Choroid plexus epithelial cell (primary cell): ENCODE data around the gene ATP9B.

Experiments
- DNase-seq: peaks from one replicate; pipeline ENCODE4 v3.0.0-alpha.2; 2010; ENCODE audit warnings: low read depth
- H3K4me3 ChIP-seq: 2 replicates; pipeline ENCODE4 v1.5.1; 2011; ENCODE audit warnings: low read depth, mild to moderate bottlenecking, control low read depth, low read length, moderate library complexity
- TF ChIP-seq, protein P1 (sequence below): conservative IDR thresholded peaks from 2 replicates; pipeline ENCODE4 v1.5.1; 2011; ENCODE audit warnings: low read depth, mild to moderate bottlenecking, control low read depth, inconsistent platforms, low read length, moderate library complexity

Gene ATP9B

DNA sequence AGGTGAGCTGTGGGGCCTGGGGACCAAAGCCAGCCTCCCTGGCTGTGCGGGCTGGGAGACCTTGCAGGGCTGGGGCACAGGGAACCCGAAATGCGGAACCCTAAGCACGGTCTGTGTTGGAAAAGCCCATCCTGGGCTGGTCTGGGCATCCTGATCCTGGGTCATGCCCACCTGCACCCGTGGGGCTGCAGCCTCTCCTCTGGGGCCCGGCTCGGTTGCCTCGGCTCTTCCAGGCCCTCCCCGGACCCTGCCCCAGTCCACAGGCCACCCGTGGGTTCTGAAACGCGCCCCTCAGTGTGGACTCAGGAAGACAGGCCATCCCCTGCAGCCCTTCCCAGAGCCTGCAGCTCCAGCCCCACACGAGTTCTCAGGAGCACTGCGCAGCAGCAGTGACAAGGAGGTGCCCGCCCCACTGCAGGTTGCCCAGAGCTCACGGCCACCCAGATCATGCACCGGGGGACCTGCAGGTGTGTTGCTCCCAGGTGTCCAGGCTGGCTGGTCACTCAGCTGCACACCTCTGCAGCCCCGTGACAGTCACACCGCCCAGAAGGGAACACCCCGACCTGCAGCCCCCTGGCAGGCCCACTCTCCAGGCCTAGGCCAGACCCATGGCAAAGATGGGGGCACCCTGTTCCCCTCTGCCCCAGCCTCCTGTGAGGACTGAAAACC lies 314.3 kb downstream of the ATP9B start:
- H3K4me3 ChIP-seq: no peak overlapping the region
- DNase-seq: no peak

DNA sequence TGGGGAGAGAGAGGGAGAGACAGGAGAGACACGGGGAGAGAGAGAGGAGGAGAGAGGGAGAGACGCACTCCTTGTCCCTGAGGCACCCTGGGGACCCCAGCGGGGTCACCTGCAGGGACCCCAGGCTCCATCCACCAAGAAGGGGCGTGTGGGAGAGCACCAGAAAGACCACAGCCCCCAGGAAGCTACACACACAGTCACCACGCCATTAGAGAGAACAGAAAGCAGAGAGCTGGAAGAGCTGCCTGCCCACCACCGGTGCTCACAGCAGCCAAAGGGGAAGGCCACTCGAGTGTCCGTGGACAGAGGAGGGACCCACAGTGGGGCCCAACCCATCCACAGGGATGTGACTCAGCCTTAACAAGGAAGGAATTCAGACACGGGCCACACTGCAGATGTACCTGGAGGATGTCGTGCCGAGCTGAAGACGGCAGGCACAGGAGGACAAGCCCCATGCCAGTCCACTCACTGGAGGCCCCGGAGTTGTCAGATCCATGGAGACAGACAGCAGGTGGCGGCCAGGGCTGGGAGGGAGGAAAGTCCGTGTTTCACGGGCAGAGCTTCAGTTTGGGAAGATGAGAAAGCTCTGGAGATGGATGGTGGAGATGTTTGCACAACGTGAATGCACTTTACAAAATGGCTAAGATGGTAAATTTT lies 315.1 kb downstream of the ATP9B start:
- DNase-seq: no peak
- TF ChIP-seq, protein P1, sequence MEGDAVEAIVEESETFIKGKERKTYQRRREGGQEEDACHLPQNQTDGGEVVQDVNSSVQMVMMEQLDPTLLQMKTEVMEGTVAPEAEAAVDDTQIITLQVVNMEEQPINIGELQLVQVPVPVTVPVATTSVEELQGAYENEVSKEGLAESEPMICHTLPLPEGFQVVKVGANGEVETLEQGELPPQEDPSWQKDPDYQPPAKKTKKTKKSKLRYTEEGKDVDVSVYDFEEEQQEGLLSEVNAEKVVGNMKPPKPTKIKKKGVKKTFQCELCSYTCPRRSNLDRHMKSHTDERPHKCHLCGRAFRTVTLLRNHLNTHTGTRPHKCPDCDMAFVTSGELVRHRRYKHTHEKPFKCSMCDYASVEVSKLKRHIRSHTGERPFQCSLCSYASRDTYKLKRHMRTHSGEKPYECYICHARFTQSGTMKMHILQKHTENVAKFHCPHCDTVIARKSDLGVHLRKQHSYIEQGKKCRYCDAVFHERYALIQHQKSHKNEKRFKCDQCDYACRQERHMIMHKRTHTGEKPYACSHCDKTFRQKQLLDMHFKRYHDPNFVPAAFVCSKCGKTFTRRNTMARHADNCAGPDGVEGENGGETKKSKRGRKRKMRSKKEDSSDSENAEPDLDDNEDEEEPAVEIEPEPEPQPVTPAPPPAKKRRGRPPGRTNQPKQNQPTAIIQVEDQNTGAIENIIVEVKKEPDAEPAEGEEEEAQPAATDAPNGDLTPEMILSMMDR: no peak

More for the DNA sequence above, 314.3 kb downstream of the ATP9B start:
- TF ChIP-seq, protein P1: no peak

DNA sequence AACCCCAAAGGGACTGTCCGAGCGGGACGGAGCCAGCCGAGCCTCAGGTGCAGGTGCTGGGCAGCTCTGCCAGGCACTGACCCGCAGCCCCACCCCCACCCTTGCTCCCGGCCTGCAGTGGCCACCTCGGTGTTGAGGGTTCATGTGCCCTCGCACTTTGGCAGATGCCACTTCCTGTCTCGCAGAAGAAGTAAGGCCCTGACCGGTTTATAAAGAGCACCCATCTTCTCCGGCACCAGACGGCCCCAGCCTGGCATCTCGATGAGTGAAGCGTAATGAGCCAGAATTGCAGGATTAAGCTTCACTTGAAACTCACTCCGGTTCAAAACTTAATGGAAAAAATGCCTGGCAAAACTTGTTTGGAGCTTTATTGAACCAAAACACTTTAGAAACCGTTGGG lies 315.6 kb downstream of the ATP9B start:
- TF ChIP-seq, protein P1: no peak
- no peak for DNase-seq
- H3K4me3 ChIP-seq: no peak overlapping the region

More for the DNA sequence above, 315.1 kb downstream of the ATP9B start:
- H3K4me3 ChIP-seq: no peak overlapping the region

DNA sequence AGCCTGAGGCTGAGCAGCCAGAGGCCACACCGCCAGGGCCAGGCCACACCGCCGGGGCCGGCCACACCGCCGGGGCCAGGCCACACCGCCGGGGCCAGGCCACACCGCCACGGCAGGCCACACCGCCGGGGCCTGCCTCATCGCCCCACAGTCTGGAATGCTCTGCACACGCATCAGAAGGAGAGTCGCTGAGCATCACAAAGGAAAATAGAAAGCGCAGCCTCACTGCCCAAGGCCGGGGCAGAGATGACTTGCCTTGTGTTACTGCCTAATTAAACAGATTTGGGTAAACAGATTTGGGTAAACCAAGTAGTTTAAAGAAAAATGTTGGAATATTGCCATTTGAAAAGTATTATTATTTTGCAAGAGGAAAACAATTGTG lies 316.1 kb downstream of the ATP9B start:
- DNase-seq: no peak
- TF ChIP-seq, protein P1: no peak
- H3K4me3 ChIP-seq: no peak overlapping the region

DNA sequence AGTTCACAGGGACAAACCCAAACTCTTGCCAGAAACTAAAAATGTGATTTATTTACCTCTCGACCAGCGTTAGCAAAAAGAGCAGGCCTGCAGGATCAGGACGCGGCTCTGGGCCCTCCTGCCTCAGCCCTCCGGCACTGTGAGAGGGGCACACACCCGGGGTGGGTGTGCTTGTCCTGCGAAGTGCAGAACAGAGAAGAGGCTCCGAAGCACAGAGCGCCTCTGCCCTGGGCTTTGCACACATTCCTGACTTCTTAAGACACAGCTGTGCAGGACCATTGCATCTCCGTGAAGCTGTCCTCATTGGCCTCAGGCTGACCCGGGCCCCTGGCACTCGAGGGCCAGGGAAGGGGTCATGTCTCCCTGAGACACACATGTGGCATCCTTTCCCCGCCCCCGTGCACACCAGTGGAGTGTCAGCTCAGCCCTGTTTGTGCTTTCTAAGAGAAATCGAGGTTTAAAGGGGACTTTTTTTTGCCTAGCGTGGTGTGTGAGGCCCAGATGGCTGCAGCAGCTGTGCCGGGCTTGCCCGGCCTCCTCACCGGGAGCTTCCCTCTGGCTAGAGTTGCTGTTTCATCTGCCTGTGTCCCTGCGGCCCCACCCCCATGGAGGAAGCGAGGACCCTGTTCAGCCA lies 316.6 kb downstream of the ATP9B start:
- DNase-seq: no peak
- H3K4me3 ChIP-seq: no peak overlapping the region
- TF ChIP-seq, protein P1: no peak

DNA sequence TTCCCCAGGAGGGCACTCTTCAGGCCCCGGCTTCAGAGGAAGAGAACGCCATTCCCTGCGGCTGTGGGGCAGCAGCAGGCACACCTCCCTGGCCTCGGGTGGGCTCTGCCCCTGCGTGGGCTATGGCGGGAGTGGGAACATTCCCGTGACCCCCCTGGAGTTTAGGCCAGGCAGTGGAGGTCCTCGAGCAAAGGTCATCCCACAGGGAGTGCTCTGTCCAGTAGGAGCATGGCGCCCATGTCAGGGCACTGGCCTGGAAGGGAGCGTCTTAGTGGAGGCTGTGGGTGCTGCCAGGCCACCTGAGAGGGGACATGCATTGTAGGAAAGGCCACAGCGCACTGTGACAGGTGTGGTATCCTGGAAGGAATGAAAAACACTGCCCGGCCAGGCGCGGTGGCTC lies 317.4 kb downstream of the ATP9B start:
- DNase-seq: no peak
- no peak overlapping the region for H3K4me3 ChIP-seq
- TF ChIP-seq, protein P1: no peak
